ENCODE measurements around the gene ADARB2.

The ADARB2 gene

GRCh38 chr10:1365540-1366321 is 371.6 kb downstream of the ADARB2 start:
- ChIA-PET CTCF (no interaction called here), POLR2A (no interaction called here)
- Histone ChIP-seq H3K4me3 (ENCODE audit: low read depth, low read length) (no peak overlapping the region), H3K4me1 (ENCODE audit: control insufficient read depth, insufficient read depth, low read length) (no peaks in the 10 kb centered on the region), H3K9me3 (ENCODE audit: control insufficient read depth, insufficient read depth, low read depth, low read length) (no peaks in the 10 kb centered on the region), H3K36me3 (ENCODE audit: control insufficient read depth in 2 of 2, insufficient read depth in 1 of 2, low read length in 2 of 2) (no peaks in the 10 kb centered on the region), H3K27ac (ENCODE audit: extremely low read depth, low read depth, low read length) (no peak overlapping the region)
- TF ChIP-seq GLI4 (tag by site-specific recombination; IDR thresholded peaks at IDR 0.05) (no peak), ZNF48 (tag by site-specific recombination; IDR thresholded peaks at IDR 0.05) (no peak), ZNF37A (tag by site-specific recombination; IDR thresholded peaks at IDR 0.05) (no peak), ZNF23 (tag by site-specific recombination; IDR thresholded peaks at IDR 0.05; ENCODE audit: borderline replicate concordance) (no peak), ZNF707 (tag by site-specific recombination; IDR thresholded peaks at IDR 0.05) (no peak), PRDM4 (tag by site-specific recombination; IDR thresholded peaks at IDR 0.05) (no peak), ZIC2 (tag by site-specific recombination; IDR thresholded peaks at IDR 0.05) (no peak), ZXDB (tag by site-specific recombination; IDR thresholded peaks at IDR 0.05) (no peak)

GRCh38 chr10:1364151-1364910 is 373.0 kb downstream of the ADARB2 start:
- Histone ChIP-seq H3K9me3 (ENCODE audit: control insufficient read depth, insufficient read depth, low read depth, low read length) (no peaks in the 10 kb centered on the region), H3K36me3 (ENCODE audit: control insufficient read depth in 2 of 2, insufficient read depth in 1 of 2, low read length in 2 of 2) (no peaks in the 10 kb centered on the region), H3K4me3 (ENCODE audit: low read depth, low read length) (no peak overlapping the region), H3K4me1 (ENCODE audit: control insufficient read depth, insufficient read depth, low read length) (no peaks in the 10 kb centered on the region), H3K27ac (ENCODE audit: extremely low read depth, low read depth, low read length) (no peak overlapping the region)
- POLR2A ChIA-PET, result no interaction called here
- TF ChIP-seq ZFP41 (tag by site-specific recombination; IDR thresholded peaks at IDR 0.05; ENCODE audit: borderline replicate concordance), result no peak
- no peak for TF ChIP-seq PRDM1 (tag by site-specific recombination; IDR thresholded peaks at IDR 0.05)
- CTCF ChIA-PET, result no interaction called here

- H3K27ac ChIP-seq (ENCODE audit: extremely low read depth, low read depth, low read length), result no peak overlapping the region
- no peak overlapping the region for H3K4me3 ChIP-seq (ENCODE audit: low read depth, low read length)
- TF ChIP-seq ZNF26 (tag by site-specific recombination; IDR thresholded peaks at IDR 0.05) (no peak), ZNF560 (tag by site-specific recombination; IDR thresholded peaks at IDR 0.05; ENCODE audit: borderline replicate concordance) (no peak)
- H3K4me1 ChIP-seq (ENCODE audit: control insufficient read depth, insufficient read depth, low read length), result no peaks in the 10 kb centered on the region
- ChIA-PET POLR2A (no interaction called here), CTCF (no interaction called here)
- H3K9me3 ChIP-seq (ENCODE audit: control insufficient read depth, insufficient read depth, low read depth, low read length), result no peaks in the 10 kb centered on the region
- H3K36me3 ChIP-seq (ENCODE audit: control insufficient read depth in 2 of 2, insufficient read depth in 1 of 2, low read length in 2 of 2), result no peaks in the 10 kb centered on the region
These were observed 373.7 kb downstream of the ADARB2 start for GRCh38 chr10:1363446-1364121.
